NB4 (cell line): ENCODE data around the gene KHNYN.

Experiments
- CTCF ChIP-seq: IDR thresholded peaks from one replicate; pipeline ENCODE4 v1.5.1; 2012; ENCODE audit warnings: low read depth, low read length
- MYC ChIP-seq: IDR thresholded peaks from 2 replicates; pipeline ENCODE4 v1.6.1; 2011; ENCODE audit warnings: low read depth, low read length
- POLR2A ChIP-seq: IDR thresholded peaks from 2 replicates; pipeline ENCODE4 v1.6.1; 2011; ENCODE audit warnings: mild to moderate bottlenecking; ENCODE audit not compliant: insufficient read length; ENCODE audit errors: extremely low read depth

GRCh38 chr14:24436355-24437019, 6.7 kb downstream of the KHNYN start:
- TF ChIP-seq CTCF: peak; percentile 66
- no peak for TF ChIP-seq POLR2A
- TF ChIP-seq MYC: no peak
